ENCODE data around the gene TBC1D13. TPM values are rescaled to one million over a fixed set of nuclear protein-coding genes. Genes with fewer than 3 reads are reported as not detected.
A peak's percentile ranks its signal among the peaks of the same experiment; 100 is the strongest.
"Not testable (repeated sequence)": the region's sequence is repeated elsewhere in the genome, so short reads cannot be mapped to it uniquely, and the experiment has no call there.

The TBC1D13 gene
- total RNA-seq, 2 donors from 2014 or later, result 15.6 to 22.7 TPM

- ATAC-seq (no peak), DNase-seq (ENCODE audit: low spot score in 2 of 2) (no peak)
- Mint-ChIP-seq H3K27ac (no peak overlapping the region), H3K9me3 (peaks cover 0 to 5% of the 10 kb centered on the region in 2 donors), H3K36me3 (peaks cover 0 to 7% of the 10 kb centered on the region in 2 donors)
These were observed 12.2 kb upstream of the TBC1D13 start for GRCh38 chr9:128774804-128775203.

DNA sequence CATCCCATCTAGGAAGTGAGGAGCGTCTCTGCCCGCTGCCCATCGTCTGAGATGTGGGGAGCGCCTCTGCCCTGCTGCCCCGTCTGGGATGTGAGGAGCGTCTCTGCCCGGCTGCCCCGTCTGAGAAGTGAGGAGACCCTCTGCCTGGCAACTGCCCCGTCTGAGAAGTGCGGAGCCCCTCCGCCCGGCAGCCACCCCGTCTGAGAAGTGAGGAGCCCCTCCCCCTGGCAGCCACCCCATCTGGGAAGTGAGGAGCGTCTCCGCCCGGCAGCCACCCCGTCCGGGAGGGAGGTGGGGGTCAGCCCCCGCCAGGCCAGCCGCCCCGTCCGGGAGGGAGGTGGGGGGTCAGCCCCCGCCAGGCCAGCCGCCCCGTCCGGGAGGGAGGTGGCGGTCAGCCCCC, 7.0 kb upstream of the TBC1D13 start:
- H3K27ac Mint-ChIP-seq; DNase-seq (ENCODE audit: low spot score in 2 of 2); ATAC-seq; H3K9me3 Mint-ChIP-seq; H3K36me3 Mint-ChIP-seq: not testable (repeated sequence)

DNA sequence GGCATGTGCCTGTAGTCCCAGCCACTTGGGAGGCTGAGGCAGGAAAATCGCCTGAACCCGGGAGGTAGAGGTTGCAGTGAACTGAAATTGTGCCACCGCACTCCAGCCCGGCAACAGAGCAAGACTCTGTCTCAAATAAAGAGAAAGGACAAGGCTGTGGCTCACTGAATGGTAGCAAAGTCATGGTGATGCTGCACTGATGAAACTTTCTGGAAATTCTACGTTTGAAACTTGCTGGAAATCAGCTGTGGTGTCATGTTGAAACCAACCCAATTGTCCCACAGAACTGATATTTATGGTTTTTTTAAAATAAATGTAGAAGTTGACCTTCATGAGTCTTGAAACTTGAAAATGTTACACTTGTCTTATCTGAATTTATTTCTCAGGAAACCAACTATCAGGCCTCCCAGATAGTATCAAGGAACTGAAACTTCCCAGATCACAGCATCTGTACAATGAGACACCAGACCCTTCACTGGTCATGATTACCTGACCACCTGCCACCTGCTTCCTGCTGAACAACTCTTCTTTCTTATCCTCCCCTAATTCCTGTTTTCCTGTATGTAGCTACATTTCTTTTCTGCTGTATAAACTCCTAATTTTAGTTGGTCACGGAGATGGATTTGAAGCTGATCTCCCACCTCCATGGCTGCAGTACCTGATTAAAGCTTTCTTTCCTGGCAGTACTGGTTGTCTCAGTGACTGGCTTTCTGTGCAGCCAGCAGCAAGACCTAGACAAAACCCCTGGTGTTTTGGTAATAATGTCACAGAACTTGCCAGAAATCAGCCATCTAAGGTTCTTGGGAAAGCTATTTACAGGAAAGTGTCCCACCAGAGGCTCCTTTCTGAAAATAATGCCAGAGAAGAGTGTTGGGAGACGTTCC, 5.6 kb upstream of the TBC1D13 start:
- peaks cover 3 to 4% of the 10 kb centered on the region in 2 donors for H3K9me3 Mint-ChIP-seq
- DNase-seq (ENCODE audit: low spot score in 2 of 2) (no peak), ATAC-seq (peak in 1 of 2 donors; percentile 64)
- peak overlapping the region in 1 of 2 donors; percentile 78 for H3K27ac Mint-ChIP-seq
- peaks cover 0 to 5% of the 10 kb centered on the region in 2 donors for H3K36me3 Mint-ChIP-seq

GRCh38 chr9:128782669-128783068, 4.4 kb upstream of the TBC1D13 start:
- Mint-ChIP-seq H3K36me3 (peaks cover 4 to 8% of the 10 kb centered on the region in 2 donors), H3K27ac (no peak overlapping the region)

GRCh38 chr9:128785427-128785826, 1.6 kb upstream of the TBC1D13 start:
- DNase-seq (ENCODE audit: low spot score in 2 of 2), result no peak
- no peak overlapping the region for H3K27ac Mint-ChIP-seq

More at GRCh38 chr9:128782669-128783068, 4.4 kb upstream of the TBC1D13 start:
- ATAC-seq (no peak), DNase-seq (ENCODE audit: low spot score in 2 of 2) (no peak)
- peaks cover 3 to 4% of the 10 kb centered on the region in 2 donors for H3K9me3 Mint-ChIP-seq

GRCh38 chr9:128787659-128788058, 606 bp downstream of the TBC1D13 start:
- H3K27ac Mint-ChIP-seq, result peak overlapping the region; percentile 85 to 96
- H3K9me3 Mint-ChIP-seq, result no peaks in the 10 kb centered on the region
- ATAC-seq, result peak in 1 of 2 donors; percentile 17
- no peak for DNase-seq (ENCODE audit: low spot score in 2 of 2)
- peaks cover 6 to 7% of the 10 kb centered on the region in 2 donors for H3K36me3 Mint-ChIP-seq

More at GRCh38 chr9:128785427-128785826, 1.6 kb upstream of the TBC1D13 start:
- peaks cover 3 to 4% of the 10 kb centered on the region in 2 donors for H3K9me3 Mint-ChIP-seq
- no peak for ATAC-seq
- peaks cover 7 to 11% of the 10 kb centered on the region in 2 donors for H3K36me3 Mint-ChIP-seq

DNA sequence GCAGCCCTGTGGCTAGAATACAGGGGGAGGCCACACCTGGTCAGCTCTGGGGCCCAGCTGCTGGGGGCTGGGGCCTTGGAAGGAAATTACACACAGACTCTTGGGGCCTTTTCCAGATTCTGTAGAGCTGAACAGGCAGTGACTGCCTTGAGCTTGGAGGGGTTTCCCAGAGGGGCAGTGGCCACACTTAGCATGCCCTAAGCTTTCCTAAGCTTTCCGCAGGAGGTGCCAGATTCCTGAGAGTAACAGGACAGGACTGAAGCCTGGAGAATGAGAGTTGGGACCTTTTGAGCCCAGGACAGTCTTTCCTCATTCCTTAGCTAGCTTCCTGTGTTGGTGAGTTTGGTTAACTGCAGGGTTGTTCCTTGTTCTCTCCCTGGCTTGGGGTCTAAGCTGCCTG, 1.4 kb downstream of the TBC1D13 start:
- no peak for DNase-seq (ENCODE audit: low spot score in 2 of 2)
- peaks cover 6 to 7% of the 10 kb centered on the region in 2 donors for H3K36me3 Mint-ChIP-seq

DNA sequence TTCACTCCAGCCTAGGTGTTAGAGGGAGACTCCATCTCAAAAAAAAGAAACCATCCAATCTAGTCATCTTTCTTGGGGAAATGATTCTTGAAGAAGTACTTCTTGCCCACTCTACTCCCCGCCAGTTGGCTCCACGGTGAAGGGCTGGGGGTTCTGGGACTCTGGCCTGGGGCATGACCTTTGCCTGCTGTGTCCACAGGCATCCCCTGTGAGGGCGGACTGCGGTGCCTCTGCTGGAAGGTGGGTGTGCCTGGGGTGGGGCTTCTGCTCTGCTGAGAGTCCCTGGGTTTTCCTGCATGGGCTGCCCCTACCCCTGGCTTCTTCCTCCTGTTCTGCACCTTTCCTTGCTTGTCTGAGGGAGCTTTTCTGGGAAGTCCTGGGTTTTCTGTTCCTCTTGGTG, 3.5 kb downstream of the TBC1D13 start:
- DNase-seq (ENCODE audit: low spot score in 2 of 2), result no peak
- peaks cover 6 to 7% of the 10 kb centered on the region in 2 donors for H3K36me3 Mint-ChIP-seq
- peak overlapping the region; percentile 60 to 90 for H3K27ac Mint-ChIP-seq
- no peak for ATAC-seq
- no peaks in the 10 kb centered on the region for H3K9me3 Mint-ChIP-seq

More for the DNA sequence above, 1.4 kb downstream of the TBC1D13 start:
- Mint-ChIP-seq H3K9me3 (no peaks in the 10 kb centered on the region), H3K27ac (peak overlapping the region; percentile 85 to 96)
- ATAC-seq, result no peak

GRCh38 chr9:128792134-128792533, 5.1 kb downstream of the TBC1D13 start:
- Mint-ChIP-seq H3K9me3 (no peaks in the 10 kb centered on the region), H3K27ac (peak overlapping the region; percentile 9 to 31), H3K36me3 (peaks cover 6 to 7% of the 10 kb centered on the region in 2 donors)
- DNase-seq (ENCODE audit: low spot score in 2 of 2) (no peak), ATAC-seq (no peak)

DNA sequence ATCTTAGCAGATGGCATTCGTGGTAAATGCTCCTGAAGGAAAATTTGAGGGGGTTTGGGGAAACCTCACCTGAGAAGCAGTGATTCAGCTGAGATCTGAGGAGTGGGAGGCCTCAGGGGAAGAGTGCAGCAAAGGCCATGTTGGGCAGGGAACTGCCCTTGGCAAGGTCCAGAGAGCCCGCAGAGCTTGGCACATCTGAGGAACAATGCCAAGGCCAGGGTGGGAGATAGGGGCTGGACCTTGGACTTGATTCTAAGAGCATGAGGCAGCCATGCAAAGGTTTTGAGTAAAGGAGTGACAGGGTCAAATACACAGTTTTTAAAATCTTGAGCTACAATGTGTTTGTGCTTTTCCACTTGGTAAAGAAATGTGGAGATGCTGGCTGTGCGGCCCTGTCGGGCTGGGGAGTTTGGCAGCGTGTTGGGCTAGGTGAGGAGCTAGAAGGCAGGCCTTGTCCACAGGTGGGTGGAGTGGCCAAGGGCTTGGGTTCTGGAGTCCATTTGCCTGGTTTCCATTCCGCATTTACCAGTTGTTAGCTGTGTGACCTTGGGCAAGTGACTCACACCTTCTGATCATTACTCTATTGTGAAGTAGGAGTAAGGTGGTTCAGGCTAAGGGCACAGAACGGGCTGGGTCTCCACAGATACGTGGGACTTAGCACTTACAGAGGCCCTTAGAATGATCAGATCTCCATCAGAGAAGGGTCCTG, 6.1 kb downstream of the TBC1D13 start:
- Mint-ChIP-seq H3K9me3 (no peaks in the 10 kb centered on the region), H3K36me3 (no peaks in the 10 kb centered on the region), H3K27ac (peak overlapping the region; percentile 31 to 40)
- DNase-seq (ENCODE audit: low spot score in 2 of 2), result no peak
- ATAC-seq, result peak in 1 of 2 donors; percentile 47

GRCh38 chr9:128794961-128795360, 7.9 kb downstream of the TBC1D13 start:
- H3K36me3 Mint-ChIP-seq; ATAC-seq; H3K9me3 Mint-ChIP-seq; DNase-seq (ENCODE audit: low spot score in 2 of 2): not testable (repeated sequence)
- peak overlapping the region in 1 of 2 donors; percentile 78 for H3K27ac Mint-ChIP-seq

- no peak for ATAC-seq
- H3K36me3 Mint-ChIP-seq, result no peaks in the 10 kb centered on the region
- H3K27ac Mint-ChIP-seq, result no peak overlapping the region
- no peaks in the 10 kb centered on the region for H3K9me3 Mint-ChIP-seq
- DNase-seq (ENCODE audit: low spot score in 2 of 2), result no peak
These were observed 11.8 kb downstream of the TBC1D13 start for GRCh38 chr9:128798896-128799295.

DNA sequence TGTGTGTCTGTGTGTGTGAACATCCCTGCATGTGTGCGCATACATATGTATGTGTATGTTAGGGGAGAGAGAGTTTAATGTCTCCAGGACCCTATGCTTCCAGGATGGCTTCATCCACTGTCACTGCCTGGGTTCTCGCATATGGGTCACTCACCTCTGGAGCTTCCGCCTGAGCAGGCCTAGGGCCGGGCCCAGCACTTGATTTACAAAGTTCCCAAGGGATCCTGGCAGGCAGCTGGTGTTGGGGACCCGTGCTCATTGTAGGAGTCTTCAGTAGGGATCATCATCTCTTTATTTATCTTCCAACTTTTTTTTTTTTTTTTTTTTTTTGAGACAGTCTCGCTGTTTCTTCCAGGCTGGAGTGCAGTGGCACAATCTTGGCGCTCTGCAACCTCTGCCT, 13.0 kb downstream of the TBC1D13 start:
- Mint-ChIP-seq H3K27ac (no peak overlapping the region), H3K36me3 (no peaks in the 10 kb centered on the region), H3K9me3 (no peaks in the 10 kb centered on the region)
- ATAC-seq (no peak), DNase-seq (ENCODE audit: low spot score in 2 of 2) (no peak)

DNA sequence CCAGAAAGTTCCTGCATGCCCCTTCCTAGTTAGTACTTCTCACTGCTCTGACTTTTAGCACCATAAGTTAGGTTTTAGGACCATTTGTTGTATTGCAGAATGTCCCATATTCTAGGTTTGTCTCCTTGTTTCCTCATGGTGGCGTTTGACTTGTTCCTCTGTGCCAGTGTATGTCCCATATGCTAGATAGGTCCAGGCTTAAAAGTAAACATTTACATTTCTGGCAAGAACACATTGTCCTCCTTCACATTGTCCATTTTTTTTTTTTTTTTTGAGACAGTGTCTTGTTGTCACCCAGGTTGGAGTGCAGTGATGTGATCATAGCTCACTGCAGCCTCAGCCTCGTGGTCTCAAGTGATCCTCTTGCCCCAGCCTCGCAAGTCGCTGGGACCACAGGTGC, 15.4 kb downstream of the TBC1D13 start:
- ATAC-seq (no peak), DNase-seq (ENCODE audit: low spot score in 2 of 2) (no peak)
- Mint-ChIP-seq H3K27ac (peak overlapping the region; percentile 29 to 47), H3K36me3 (no peaks in the 10 kb centered on the region), H3K9me3 (no peaks in the 10 kb centered on the region)

- peak overlapping the region; percentile 55 to 56 for H3K27ac Mint-ChIP-seq
- H3K9me3 Mint-ChIP-seq, result no peaks in the 10 kb centered on the region
- DNase-seq (ENCODE audit: low spot score in 2 of 2) (no peak), ATAC-seq (no peak)
- H3K36me3 Mint-ChIP-seq, result no peaks in the 10 kb centered on the region
These were observed 18.6 kb downstream of the TBC1D13 start for GRCh38 chr9:128805661-128806060.

DNA sequence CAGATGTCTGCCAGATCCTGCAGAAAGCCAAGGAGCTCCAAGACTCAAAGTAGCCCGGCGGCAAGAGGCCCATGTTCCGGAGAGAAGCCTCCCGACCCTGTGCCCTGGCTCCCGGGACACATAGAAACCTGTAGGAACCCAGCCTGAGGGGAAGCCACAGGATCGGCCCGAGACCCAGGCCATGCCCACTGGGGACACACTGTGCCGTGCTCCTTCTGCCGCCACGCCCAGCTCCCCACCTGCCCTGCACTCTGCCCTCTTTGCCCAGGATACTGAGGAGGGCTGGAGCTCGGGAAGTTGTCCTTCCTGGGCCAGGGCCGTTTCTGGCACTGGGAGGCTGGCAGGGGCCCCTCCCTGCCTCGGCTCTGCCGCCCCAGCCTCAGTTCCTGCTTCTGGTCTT, 20.8 kb downstream of the TBC1D13 start:
- DNase-seq (ENCODE audit: low spot score in 2 of 2) (no peak), ATAC-seq (no peak)
- Mint-ChIP-seq H3K9me3 (no peaks in the 10 kb centered on the region), H3K36me3 (no peaks in the 10 kb centered on the region), H3K27ac (peak overlapping the region in 1 of 2 donors; percentile 46)

DNA sequence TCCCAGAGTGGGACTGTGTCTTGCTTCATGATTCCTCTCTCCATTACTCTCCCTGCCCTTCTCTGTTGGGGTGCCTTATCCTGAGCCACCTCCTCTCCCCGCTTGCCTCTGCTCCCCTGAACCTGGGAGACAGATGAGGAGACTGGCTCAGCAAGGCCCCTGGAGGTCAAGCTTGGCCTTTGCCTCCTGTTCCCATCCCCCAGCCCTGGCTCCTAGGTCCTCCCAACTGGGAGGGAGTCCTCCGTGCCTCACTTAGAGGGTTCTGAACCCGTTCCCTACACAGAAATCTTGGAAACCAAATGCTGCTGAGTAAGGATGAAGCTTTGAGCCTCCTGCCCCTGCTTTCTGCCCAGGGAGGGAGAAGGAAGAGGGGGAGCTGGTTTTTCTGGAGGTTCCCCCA, 21.5 kb downstream of the TBC1D13 start:
- ATAC-seq, result no peak
- no peaks in the 10 kb centered on the region for H3K9me3 Mint-ChIP-seq
- H3K36me3 Mint-ChIP-seq, result no peaks in the 10 kb centered on the region
- H3K27ac Mint-ChIP-seq, result peak overlapping the region in 1 of 2 donors; percentile 46
- no peak for DNase-seq (ENCODE audit: low spot score in 2 of 2)

All from activated naive CD4-positive, alpha-beta T cell treated with anti-CD3 and anti-CD28 coated beads, Interleukin-2, amount 50 U/mL, for 72 hours (primary cell).